C1 segment of cervical spinal cord (tissue), 14 donors: Measurements from ENCODE around the gene NAALADL2.

ENCODE experiments used
- DNase-seq, 14 donors: peaks; one replicate each; lab custom pipeline; 2025; lab: John Stamatoyannopoulos, UW

Gene NAALADL2

GRCh38 chr3:174884776-174885568, 25.8 kb downstream of the NAALADL2 start:
- no peak for DNase-seq

DNA sequence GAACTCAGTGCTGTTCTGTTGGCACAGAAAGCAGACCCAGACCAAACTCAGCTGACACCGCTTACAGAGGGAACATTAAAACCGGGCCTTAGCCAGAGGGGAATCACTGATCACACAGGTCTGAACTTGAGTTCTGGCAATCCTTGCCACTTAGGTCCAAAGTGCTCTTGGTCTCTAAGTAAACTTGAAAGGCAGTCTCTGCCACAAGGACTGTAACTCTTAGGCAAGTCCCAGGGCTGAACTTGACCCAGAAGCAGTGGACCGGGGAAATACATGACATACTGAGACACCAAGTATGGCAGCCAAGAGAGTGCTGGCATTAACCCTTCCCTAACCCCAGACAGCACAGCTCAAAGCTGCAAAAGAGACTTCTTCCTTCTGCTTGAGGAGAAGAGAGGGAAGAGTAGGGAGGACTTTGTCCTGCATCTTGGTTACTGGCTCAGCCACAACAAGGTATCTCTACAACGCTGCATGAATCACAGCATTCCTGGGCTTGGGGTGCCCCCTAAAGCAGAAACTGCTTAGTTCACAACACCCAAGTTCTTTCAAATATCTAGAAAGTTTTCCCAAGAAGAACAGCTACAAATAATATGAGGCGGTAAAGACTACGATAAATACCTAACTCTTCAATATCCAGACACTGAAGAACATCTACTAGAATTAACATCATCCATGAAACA, 32.5 kb downstream of the NAALADL2 start:
- no peak for DNase-seq

GRCh38 chr3:174907027-174907426, 47.9 kb downstream of the NAALADL2 start:
- DNase-seq, result no peak

DNA sequence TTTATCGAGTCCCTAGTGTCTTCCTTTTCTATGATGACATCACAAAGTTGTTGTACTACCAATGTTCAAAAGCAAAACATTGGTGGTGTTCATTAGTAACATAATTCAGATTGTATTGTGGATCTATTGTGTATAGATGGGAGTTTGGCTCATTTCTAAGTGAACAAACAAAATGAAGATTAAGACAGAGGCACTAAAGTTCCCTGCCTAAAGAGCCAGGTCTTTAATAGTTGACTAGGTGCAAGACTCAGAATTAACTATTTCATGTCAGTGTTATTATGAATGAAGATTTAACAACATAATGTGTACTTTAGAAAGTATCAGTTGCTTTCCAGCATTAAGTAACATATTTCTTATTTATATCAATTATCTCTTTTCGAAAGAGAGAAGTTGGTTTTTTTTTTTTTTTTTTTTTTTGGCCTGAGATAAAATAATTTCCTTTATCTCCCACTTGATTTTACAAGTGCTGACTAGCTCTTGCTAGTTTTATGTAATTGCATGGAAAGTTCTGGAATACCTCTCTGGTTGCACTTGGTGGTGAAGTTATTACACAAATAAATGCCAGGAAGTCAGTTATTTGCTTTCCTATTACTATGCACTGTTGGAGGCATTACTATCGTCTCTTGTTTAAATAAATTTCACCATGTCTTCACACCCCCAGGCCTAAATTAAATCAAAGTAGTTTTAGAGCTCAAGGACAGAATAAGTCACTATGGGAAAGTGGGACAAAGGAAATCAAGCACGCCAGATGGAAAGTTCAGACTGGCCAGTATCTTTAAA, 48.7 kb downstream of the NAALADL2 start:
- no peak for DNase-seq

DNA sequence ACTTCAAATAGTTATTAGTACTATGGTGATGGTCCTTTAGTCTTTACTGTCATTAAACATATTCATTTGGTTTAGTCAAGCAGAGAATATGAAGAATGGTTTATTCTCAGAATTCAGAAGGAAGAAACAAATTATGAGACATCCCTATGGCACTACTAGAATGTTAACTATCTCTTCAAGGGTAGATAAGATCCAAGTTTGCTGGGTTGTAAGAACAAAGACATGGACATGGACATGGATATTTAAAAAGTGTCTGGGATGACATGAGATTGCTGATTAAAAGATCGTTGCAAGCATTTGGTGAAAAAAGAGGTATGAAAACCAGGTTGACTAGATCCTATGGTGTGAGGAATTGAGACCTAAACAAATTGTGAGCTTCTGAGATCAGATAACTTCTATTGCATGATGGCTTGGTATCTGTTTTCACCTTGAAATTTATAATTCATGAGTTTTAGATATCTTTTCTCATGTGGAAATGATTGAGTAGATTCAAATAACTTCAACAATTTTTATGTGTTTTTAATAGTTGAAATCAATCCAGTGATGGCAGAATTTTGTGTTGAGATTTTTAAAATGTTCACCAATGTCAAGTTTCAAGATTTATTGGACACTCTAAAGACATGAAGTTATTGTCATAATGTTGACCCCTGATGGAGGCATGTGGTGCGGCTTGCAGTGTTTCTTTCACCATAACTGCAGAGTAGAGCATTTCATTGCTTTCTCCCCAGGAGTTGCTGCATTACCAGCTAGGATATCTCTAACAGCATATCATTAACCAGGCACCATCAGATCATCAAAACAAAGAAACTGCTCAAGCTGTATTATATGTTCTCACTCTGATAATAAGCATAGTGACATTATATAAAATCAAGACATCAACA, 72.6 kb downstream of the NAALADL2 start:
- no peak for DNase-seq

GRCh38 chr3:174936590-174936989, 77.5 kb downstream of the NAALADL2 start:
- no peak for DNase-seq

- no peak for DNase-seq
These were observed 78.3 kb downstream of the NAALADL2 start for GRCh38 chr3:174937478-174937877.

DNA sequence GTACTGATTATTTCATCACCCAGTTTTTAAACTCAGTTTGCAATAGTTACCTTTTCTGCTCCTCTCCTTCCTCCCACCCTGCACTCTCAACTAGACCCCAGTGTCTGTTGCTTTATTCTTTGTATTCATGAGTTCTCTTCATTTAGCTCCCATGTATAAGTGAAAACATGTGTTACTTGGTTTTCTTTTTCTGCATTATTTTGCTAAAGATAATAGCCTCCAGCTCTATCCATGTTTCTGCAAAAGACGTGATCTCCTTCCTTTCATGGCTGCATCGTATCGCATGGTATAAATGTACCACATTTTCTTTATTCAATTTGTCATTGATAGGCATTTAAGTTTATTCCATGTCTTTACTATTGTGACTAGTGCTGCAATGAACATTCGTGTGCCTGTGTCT, 79.0 kb downstream of the NAALADL2 start:
- no peak for DNase-seq

DNA sequence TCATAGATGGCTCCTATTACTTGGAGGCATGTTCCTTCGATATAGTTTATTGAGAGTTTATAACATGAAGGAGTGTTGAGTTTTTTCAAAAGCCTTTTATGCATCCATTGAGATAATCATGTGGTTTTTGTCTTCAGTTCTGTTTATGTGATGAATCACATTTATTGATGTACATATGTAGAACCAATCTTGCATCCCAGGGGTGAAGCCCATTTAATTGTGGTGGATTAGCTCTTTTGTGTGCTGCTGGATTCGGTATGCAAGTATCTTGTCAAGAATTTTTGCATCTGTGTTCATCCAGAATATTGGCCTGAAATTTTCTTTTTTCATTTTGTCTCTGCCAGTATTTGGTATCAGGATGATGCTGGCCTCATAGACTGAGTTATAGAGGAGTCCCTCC, 81.0 kb downstream of the NAALADL2 start:
- no peak for DNase-seq

DNA sequence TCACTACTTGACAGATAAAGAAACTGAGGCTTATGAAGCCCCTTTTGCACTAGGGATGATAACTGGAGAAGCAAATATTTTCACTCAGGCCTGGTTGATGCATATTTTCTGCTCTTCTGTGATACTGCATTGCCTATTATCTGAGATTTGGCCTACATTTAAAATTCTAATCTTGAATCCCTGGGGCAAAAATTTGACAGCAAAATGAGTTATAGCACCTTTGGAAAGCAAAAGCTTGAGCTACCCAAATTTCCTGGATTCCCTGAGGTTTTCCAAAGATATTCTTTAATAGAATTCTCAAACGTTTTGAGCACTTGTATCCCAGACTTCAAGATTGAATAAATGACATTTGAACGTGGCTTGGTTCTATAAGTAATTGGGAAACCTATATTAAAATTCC, 86.1 kb downstream of the NAALADL2 start:
- DNase-seq, result no peak

- no peak for DNase-seq
These were observed 86.8 kb downstream of the NAALADL2 start for GRCh38 chr3:174945951-174946350.

DNA sequence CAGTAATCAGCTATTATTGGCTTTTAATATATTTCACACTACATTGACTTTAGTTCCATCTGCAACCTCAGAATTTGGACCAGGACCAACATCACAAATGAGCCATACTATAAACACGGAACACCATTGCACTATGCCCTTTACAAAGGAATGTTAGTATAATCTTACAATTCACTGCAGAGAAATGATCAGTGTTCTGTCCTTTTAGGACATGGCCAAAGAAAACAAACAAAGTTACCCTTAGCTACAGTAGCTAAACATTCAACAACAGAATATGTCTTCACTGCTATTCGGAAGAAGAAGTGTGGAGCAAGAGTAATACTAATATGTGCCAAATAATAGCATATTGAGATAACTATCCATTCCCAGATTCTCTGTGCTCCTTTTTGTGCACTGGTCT, 90.4 kb downstream of the NAALADL2 start:
- DNase-seq, result no peak

DNA sequence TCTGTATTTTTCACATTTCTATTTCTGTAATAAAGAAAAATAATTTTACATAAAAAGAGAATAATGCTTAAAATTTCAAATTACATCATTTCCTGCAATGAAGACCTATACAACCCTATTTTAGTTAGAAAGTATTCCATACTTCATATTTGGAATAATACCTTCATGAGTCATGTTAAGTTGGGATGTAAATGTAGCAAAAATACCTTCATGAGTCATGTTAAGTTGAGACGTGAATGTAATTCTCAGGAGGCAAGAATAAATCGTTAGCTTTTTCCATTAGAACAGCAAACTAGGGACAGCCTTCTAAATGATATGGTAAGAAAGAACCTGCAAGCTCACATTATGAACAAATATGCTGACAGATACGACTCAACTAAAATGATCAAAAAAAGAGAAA, 91.9 kb downstream of the NAALADL2 start:
- DNase-seq, result no peak

GRCh38 chr3:174951498-174952005, 92.4 kb downstream of the NAALADL2 start:
- no peak for DNase-seq

DNA sequence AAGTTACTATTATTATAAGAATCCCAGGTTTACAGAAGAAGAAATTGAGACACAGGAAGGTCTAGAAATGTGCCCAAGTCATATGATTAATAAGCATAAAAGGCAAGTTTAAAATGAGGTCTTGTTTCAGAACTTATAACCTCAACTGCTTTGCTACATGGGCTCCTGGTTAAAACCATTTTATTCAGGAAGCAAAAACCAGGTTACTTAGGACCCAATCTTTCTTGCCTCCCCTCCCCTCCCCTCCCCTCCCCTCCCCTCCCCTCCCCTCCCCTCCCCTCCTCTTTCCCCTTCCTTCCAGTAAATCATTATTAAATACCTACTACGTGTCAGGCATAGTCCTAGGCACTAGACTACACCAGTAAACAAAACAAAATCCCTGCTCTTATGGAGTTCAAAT, 93.9 kb downstream of the NAALADL2 start:
- no peak for DNase-seq

- DNase-seq, result no peak
These were observed 96.4 kb downstream of the NAALADL2 start for GRCh38 chr3:174955513-174956016.

- no peak for DNase-seq
These were observed 97.9 kb downstream of the NAALADL2 start for GRCh38 chr3:174957081-174957480.

GRCh38 chr3:174957551-174958001, 98.4 kb downstream of the NAALADL2 start:
- DNase-seq, result no peak

DNA sequence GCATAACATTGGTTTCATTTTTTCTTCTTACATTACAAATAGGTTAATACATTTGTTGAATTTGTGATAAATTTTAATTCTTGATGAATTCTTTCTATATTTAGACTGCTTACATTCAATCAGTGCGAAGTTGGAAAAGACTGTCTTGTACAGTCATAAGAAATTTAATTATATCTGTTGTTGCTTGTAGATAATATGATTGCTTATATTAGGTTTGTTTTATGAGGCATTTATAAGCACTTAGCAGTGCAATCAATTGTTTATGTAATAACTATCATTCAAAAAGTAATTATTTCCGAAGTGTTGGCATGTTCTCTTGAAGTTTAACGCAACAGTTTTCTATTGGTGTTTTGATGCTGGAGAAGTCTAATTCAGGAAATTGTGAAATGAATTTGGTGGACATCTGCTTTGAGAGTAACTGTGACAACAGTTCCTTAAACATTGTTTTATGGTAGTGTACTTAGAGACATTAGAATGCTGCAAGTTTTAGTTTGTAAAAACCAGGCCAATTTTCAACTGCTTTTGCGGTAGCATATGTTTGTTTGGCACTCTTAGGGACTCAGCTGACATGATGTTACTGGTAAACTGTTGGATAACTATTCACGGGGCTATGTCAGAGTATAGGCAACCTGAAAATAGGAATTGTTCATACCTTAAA, 99.7 kb downstream of the NAALADL2 start:
- peak in 1 of 14 donors; percentile 28 for DNase-seq

DNA sequence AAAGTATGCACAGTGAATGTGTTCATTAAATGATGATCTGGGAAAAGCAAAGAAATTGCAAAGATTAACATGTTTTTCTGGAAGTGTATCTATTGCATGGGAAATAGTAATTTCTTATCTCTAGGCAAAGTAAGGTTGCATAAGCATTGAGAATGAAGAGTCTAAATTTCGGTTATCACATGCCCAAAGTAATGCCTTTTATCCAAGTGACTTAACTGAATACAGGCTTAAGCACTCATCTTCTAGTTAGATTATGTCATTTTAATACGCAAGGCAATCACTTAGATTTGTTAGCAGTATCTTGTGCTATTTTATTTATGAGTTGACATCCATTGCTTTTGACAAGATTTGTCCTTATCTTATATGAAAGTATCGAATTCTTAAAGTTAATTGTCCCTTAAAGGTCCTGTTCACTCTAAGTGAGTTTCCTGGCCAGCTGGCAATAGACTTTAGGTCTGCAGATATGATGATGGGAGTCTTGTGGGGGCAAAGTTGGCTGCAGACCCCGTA, 100.5 kb downstream of the NAALADL2 start:
- no peak for DNase-seq
